ENCODE results near the gene A3GALT2. TPM values are rescaled to one million over a fixed set of nuclear protein-coding genes. Genes with fewer than 3 reads are reported as not detected.

Gene A3GALT2
- total RNA-seq, 3 donors from 2014 or later = 0.30 TPM; not detected in 2

- DNase-seq (no peak), ATAC-seq (no peak)
These were observed 38.1 kb upstream of the A3GALT2 start for GRCh38 chr1:33358795-33359503.

GRCh38 chr1:33358114-33358794 is 37.4 kb upstream of the A3GALT2 start:
- H3K4me3 Mint-ChIP-seq = no peak overlapping the region
- ATAC-seq (no peak), DNase-seq (no peak)
- H3K4me1 Mint-ChIP-seq (ENCODE audit: low read depth) = peaks cover 3% of the 10 kb centered on the region
- H3K27me3 Mint-ChIP-seq (ENCODE audit: low read depth) = peaks cover 2% of the 10 kb centered on the region
- H3K36me3 Mint-ChIP-seq (ENCODE audit: insufficient read depth) = no peaks in the 10 kb centered on the region
- no peaks in the 10 kb centered on the region for H3K9me3 Mint-ChIP-seq

More at GRCh38 chr1:33358795-33359503, 38.1 kb upstream of the A3GALT2 start:
- Mint-ChIP-seq H3K36me3 (ENCODE audit: insufficient read depth) (no peaks in the 10 kb centered on the region), H3K4me3 (no peak overlapping the region), H3K27me3 (ENCODE audit: low read depth) (peaks cover 2% of the 10 kb centered on the region), H3K4me1 (ENCODE audit: low read depth) (peaks cover 3% of the 10 kb centered on the region), H3K9me3 (no peaks in the 10 kb centered on the region)

GRCh38 chr1:33357099-33357498 is 36.2 kb upstream of the A3GALT2 start:
- no peaks in the 10 kb centered on the region for H3K36me3 Mint-ChIP-seq (ENCODE audit: insufficient read depth)
- no peaks in the 10 kb centered on the region for H3K9me3 Mint-ChIP-seq
- H3K27me3 Mint-ChIP-seq (ENCODE audit: low read depth) = peaks cover 2% of the 10 kb centered on the region
- DNase-seq = no peak
- no peak overlapping the region for H3K4me3 Mint-ChIP-seq
- no peak for ATAC-seq
- H3K4me1 Mint-ChIP-seq (ENCODE audit: low read depth) = peaks cover 3% of the 10 kb centered on the region

DNA sequence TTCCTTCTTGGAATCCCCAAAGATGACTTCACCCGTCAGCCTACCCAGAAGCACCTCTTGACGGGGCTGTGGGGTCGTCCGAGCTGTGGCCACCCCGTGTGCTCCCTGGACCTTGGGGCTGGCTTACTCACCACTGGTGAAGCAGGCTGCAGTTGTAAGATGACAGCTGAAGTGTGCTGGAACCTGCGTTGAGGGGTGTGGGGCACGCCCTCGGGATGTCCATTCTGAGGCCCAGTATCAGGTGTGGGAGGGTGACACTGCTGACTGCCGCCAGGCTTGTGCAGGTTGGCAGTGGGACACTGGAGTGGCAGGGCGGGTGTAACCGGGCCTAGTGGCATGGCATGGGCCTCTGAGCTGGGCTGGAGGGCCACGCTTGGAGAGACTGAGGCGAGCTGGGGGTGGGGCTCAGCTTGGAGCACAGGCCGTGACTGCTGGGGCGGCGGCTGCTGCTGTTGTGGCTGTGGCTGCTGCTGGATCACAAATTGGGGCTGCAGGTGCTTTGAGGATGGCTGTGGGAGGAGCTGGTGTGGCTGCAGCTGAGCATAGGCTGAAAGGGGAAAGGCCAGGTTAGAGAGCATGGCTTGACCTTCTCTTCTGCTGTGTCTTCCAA is 33.9 kb upstream of the A3GALT2 start:
- H3K4me3 Mint-ChIP-seq = no peak overlapping the region
- peaks cover 2% of the 10 kb centered on the region for H3K27me3 Mint-ChIP-seq (ENCODE audit: low read depth)
- H3K4me1 Mint-ChIP-seq (ENCODE audit: low read depth) = peaks cover 11% of the 10 kb centered on the region
- H3K36me3 Mint-ChIP-seq (ENCODE audit: insufficient read depth) = no peaks in the 10 kb centered on the region
- H3K9me3 Mint-ChIP-seq = no peaks in the 10 kb centered on the region
- ATAC-seq (no peak), DNase-seq (no peak)

DNA sequence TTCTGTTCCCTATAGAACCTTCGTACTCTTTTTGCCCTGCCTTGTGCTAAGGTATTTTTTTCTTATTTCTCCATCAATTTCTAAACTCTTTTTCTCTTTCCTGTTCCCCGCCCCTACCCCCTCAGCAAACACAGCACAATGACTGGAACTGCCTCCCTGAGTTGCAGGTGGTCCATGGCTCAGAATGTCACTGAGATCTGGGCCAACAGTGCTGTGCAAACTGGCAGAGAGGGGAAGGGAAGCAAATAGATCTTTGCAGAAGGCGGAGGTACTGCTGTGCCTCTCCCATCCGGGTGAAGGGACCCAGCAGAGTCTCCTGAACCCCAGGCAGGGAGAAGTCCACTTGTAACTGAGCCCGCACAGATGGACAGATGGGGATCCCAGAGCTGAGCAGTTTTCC is 32.6 kb upstream of the A3GALT2 start:
- ATAC-seq (no peak), DNase-seq (no peak)
- Mint-ChIP-seq H3K9me3 (no peaks in the 10 kb centered on the region), H3K36me3 (ENCODE audit: insufficient read depth) (no peaks in the 10 kb centered on the region), H3K27me3 (ENCODE audit: low read depth) (peaks cover 2% of the 10 kb centered on the region), H3K4me3 (no peak overlapping the region), H3K4me1 (ENCODE audit: low read depth) (peaks cover 17% of the 10 kb centered on the region)

- Mint-ChIP-seq H3K36me3 (ENCODE audit: insufficient read depth) (peaks cover 8% of the 10 kb centered on the region), H3K4me1 (ENCODE audit: low read depth) (peaks cover 38% of the 10 kb centered on the region), H3K9me3 (no peaks in the 10 kb centered on the region), H3K27me3 (ENCODE audit: low read depth) (peaks cover 2% of the 10 kb centered on the region), H3K4me3 (peak overlapping the region; percentile 27)
- DNase-seq (no peak), ATAC-seq (no peak)
These were observed 30.4 kb upstream of the A3GALT2 start for GRCh38 chr1:33351281-33351660.

DNA sequence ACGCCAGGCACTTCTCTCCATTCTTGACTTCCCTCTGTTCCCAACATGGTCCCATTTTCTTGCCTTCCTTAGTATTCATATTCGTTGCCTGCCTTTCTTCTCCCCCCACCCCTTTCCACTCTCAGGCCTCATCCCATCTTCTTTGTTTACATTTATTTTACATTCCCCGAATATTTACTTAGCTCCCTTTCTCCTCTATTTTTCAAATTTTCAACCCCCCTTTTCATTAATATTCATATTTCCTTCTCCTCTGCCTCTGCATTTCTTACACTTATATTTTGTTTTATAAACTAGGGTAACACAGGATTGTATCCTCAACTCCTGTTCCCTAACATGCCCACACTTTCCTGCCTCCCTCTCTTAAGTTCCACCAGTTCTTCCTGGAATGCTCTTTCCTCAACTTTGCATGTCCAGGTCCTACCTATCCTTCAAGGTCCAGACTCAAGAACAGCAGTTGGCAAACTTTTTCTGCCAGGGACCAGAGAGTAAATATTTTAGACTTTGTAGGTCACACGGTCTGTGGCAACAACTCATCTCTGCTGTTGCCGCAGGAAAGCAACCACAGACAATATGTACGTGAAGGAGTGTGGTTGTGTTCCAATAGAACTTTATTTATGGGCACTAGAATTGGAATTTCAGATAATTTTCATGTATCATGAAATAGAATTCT is 29.8 kb upstream of the A3GALT2 start:
- DNase-seq (no peak), ATAC-seq (no peak)
- Mint-ChIP-seq H3K27me3 (ENCODE audit: low read depth) (no peaks in the 10 kb centered on the region), H3K4me1 (ENCODE audit: low read depth) (peaks cover 42% of the 10 kb centered on the region), H3K4me3 (peak overlapping the region; percentile 90), H3K36me3 (ENCODE audit: insufficient read depth) (peaks cover 9% of the 10 kb centered on the region), H3K9me3 (no peaks in the 10 kb centered on the region)

GRCh38 chr1:33349778-33350610 is 29.1 kb upstream of the A3GALT2 start:
- DNase-seq = peak; percentile 73
- Mint-ChIP-seq H3K4me1 (ENCODE audit: low read depth) (peaks cover 47% of the 10 kb centered on the region), H3K36me3 (ENCODE audit: insufficient read depth) (peaks cover 9% of the 10 kb centered on the region), H3K27me3 (ENCODE audit: low read depth) (no peaks in the 10 kb centered on the region), H3K4me3 (peak overlapping the region; percentile 90), H3K9me3 (no peaks in the 10 kb centered on the region)
- ATAC-seq = peak; percentile 87 to 92

GRCh38 chr1:33349081-33349759 is 28.3 kb upstream of the A3GALT2 start:
- Mint-ChIP-seq H3K27me3 (ENCODE audit: low read depth) (no peaks in the 10 kb centered on the region), H3K36me3 (ENCODE audit: insufficient read depth) (peaks cover 9% of the 10 kb centered on the region), H3K4me1 (ENCODE audit: low read depth) (peaks cover 48% of the 10 kb centered on the region), H3K9me3 (no peaks in the 10 kb centered on the region), H3K4me3 (peak overlapping the region; percentile 91)
- ATAC-seq (peak; percentile 42 to 47), DNase-seq (peak; percentile 27)

GRCh38 chr1:33348676-33349080 is 27.8 kb upstream of the A3GALT2 start:
- H3K36me3 Mint-ChIP-seq (ENCODE audit: insufficient read depth) = peaks cover 9% of the 10 kb centered on the region
- H3K4me3 Mint-ChIP-seq = peak overlapping the region; percentile 91
- peaks cover 51% of the 10 kb centered on the region for H3K4me1 Mint-ChIP-seq (ENCODE audit: low read depth)
- no peaks in the 10 kb centered on the region for H3K27me3 Mint-ChIP-seq (ENCODE audit: low read depth)
- ATAC-seq (peak in 1 of 2 donors; percentile 6), DNase-seq (peak; percentile 21)
- H3K9me3 Mint-ChIP-seq = no peaks in the 10 kb centered on the region

- peaks cover 53% of the 10 kb centered on the region for H3K4me1 Mint-ChIP-seq (ENCODE audit: low read depth)
- H3K36me3 Mint-ChIP-seq (ENCODE audit: insufficient read depth) = peaks cover 9% of the 10 kb centered on the region
- no peaks in the 10 kb centered on the region for H3K27me3 Mint-ChIP-seq (ENCODE audit: low read depth)
- ATAC-seq (no peak), DNase-seq (no peak)
- H3K4me3 Mint-ChIP-seq = peak overlapping the region; percentile 91
- no peaks in the 10 kb centered on the region for H3K9me3 Mint-ChIP-seq
These were observed 27.3 kb upstream of the A3GALT2 start for GRCh38 chr1:33348194-33348593.

- ATAC-seq (no peak), DNase-seq (no peak)
- Mint-ChIP-seq H3K4me1 (ENCODE audit: low read depth) (peaks cover 56% of the 10 kb centered on the region), H3K27me3 (ENCODE audit: low read depth) (no peaks in the 10 kb centered on the region), H3K36me3 (ENCODE audit: insufficient read depth) (peaks cover 10% of the 10 kb centered on the region), H3K9me3 (no peaks in the 10 kb centered on the region), H3K4me3 (peak overlapping the region; percentile 91)
These were observed 26.7 kb upstream of the A3GALT2 start for GRCh38 chr1:33347650-33347992.

GRCh38 chr1:33346927-33347649 is 26.2 kb upstream of the A3GALT2 start:
- Mint-ChIP-seq H3K27me3 (ENCODE audit: low read depth) (no peaks in the 10 kb centered on the region), H3K4me1 (ENCODE audit: low read depth) (peaks cover 58% of the 10 kb centered on the region), H3K36me3 (ENCODE audit: insufficient read depth) (peaks cover 10% of the 10 kb centered on the region), H3K9me3 (no peaks in the 10 kb centered on the region), H3K4me3 (peak overlapping the region; percentile 91)
- ATAC-seq (no peak), DNase-seq (no peak)

All from activated T-cell treated with anti-CD3 and anti-CD28 coated beads, Interleukin-2, amount 50 U/mL, for 4 hours (primary cell).